ENCODE data around the gene SLC5A7. TPM values are rescaled to one million over a fixed set of nuclear protein-coding genes. Genes with fewer than 3 reads are reported as not detected.

Gene SLC5A7
- total RNA-seq, 1 experiment from 2014 or later = not detected

DNA sequence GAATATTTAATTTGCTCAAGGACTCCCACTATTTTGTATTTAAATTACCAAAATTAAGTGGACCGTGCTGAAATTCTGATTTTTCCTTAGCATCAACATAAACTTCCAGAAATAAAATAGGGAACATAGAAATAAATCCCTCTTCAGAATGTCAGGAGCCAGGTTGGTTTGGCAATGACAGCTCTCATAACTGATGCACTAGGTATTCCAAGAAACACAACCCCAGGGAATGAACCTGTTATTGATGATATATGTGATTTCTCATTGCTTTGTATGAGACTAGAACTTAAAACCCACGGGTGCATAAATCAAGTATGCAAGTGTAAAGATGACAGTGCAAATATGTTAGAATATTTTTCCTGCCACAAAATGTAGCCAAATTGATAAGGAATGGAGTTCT is 12.8 kb downstream of the SLC5A7 start:
- Mint-ChIP-seq H3K27me3 (ENCODE audit: insufficient read depth, unreplicated experiment) (no peaks in the 10 kb centered on the region), H3K4me3 (ENCODE audit: unreplicated experiment) (no peak overlapping the region), H3K9me3 (ENCODE audit: unreplicated experiment) (no peaks in the 10 kb centered on the region), H3K36me3 (ENCODE audit: insufficient read depth, unreplicated experiment) (no peaks in the 10 kb centered on the region), H3K27ac (ENCODE audit: low read depth, unreplicated experiment) (no peak overlapping the region), H3K4me1 (ENCODE audit: insufficient read depth, unreplicated experiment) (no peaks in the 10 kb centered on the region)
- ChIA-PET POLR2A (no interaction called here), CTCF (no interaction called here)
- DNase-seq (ENCODE audit: unreplicated experiment) = no peak
- no TSS peak for BruUV-seq (replicated peaks)
- TF ChIP-seq, protein P1, sequence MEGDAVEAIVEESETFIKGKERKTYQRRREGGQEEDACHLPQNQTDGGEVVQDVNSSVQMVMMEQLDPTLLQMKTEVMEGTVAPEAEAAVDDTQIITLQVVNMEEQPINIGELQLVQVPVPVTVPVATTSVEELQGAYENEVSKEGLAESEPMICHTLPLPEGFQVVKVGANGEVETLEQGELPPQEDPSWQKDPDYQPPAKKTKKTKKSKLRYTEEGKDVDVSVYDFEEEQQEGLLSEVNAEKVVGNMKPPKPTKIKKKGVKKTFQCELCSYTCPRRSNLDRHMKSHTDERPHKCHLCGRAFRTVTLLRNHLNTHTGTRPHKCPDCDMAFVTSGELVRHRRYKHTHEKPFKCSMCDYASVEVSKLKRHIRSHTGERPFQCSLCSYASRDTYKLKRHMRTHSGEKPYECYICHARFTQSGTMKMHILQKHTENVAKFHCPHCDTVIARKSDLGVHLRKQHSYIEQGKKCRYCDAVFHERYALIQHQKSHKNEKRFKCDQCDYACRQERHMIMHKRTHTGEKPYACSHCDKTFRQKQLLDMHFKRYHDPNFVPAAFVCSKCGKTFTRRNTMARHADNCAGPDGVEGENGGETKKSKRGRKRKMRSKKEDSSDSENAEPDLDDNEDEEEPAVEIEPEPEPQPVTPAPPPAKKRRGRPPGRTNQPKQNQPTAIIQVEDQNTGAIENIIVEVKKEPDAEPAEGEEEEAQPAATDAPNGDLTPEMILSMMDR (IDR thresholded peaks at IDR 0.05; ENCODE audit: unreplicated experiment) = no peak
- intact Hi-C loops (cut with micrococcal nuclease) = no loop called here

DNA sequence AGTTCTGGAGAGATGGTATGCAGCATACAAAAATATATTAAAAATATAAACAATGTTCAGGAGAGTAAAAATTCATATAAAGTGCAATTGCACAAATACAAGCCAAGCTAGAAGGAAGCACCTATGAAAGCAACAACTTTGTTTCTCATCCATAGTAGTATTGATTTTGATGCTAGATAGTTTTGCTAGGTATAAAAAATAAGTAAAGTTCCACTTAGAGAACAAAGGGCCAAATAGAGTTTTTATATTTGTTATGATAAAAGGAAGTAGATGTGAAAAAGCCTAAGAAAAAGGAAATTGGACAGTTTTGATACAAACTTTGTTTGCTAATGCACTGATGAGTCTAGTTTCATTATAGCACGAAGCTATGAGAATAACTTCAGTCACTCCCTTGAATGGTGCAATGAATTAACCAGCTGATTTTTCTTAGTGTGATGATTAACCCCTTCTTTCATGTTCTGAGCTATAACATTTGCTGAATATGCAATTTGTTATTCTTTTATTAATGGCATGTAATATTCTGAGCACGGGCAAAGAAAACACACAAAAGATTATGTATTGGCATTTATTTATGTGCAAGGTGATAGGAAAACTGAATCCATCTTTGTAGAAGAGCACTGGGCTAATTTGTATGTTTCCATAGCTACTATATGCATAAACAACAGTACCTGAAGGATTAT is 24.7 kb downstream of the SLC5A7 start:
- intact Hi-C loops (cut with micrococcal nuclease) = no loop called here
- BruUV-seq (replicated peaks) = no TSS peak
- Mint-ChIP-seq H3K4me3 (ENCODE audit: unreplicated experiment) (no peak overlapping the region), H3K4me1 (ENCODE audit: insufficient read depth, unreplicated experiment) (no peaks in the 10 kb centered on the region), H3K9me3 (ENCODE audit: unreplicated experiment) (no peaks in the 10 kb centered on the region), H3K27me3 (ENCODE audit: insufficient read depth, unreplicated experiment) (no peaks in the 10 kb centered on the region), H3K36me3 (ENCODE audit: insufficient read depth, unreplicated experiment) (no peaks in the 10 kb centered on the region), H3K27ac (ENCODE audit: low read depth, unreplicated experiment) (no peak overlapping the region)
- no peak for DNase-seq (ENCODE audit: unreplicated experiment)
- TF ChIP-seq, protein P1 (IDR thresholded peaks at IDR 0.05; ENCODE audit: unreplicated experiment) = no peak
- ChIA-PET CTCF (interaction anchor here (0.6 kb wide), 1 partner anchor 1374 kb away, joined by 3 read pairs; no protein-coding TSS in a partner anchor), POLR2A (no interaction called here)

DNA sequence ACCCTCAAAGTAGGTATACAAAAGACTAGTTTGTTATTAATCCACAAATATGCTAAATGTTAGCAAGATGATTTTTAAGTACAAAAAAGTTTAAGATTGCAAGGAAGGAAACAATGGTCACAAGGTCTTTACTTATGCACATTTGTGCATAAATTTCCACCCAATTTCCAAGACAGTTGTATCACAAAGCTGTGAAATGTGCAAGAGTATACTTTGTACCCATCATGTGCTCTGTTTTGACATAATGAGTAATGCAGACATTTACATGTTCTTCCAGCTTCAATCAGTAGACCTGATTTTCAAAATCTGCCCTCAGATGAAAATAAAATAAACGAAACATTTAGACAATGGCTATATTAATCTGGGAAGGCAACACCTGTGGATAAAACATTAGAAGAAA is 27.0 kb downstream of the SLC5A7 start:
- no peaks in the 10 kb centered on the region for H3K36me3 Mint-ChIP-seq (ENCODE audit: insufficient read depth, unreplicated experiment)
- no peak overlapping the region for H3K27ac Mint-ChIP-seq (ENCODE audit: low read depth, unreplicated experiment)
- TF ChIP-seq, protein P1 (IDR thresholded peaks at IDR 0.05; ENCODE audit: unreplicated experiment) = no peak
- H3K9me3 Mint-ChIP-seq (ENCODE audit: unreplicated experiment) = no peaks in the 10 kb centered on the region
- no TSS peak for BruUV-seq (replicated peaks)
- H3K4me3 Mint-ChIP-seq (ENCODE audit: unreplicated experiment) = no peak overlapping the region
- ChIA-PET CTCF (no interaction called here), POLR2A (no interaction called here)
- intact Hi-C loops (cut with micrococcal nuclease) = no loop called here
- H3K27me3 Mint-ChIP-seq (ENCODE audit: insufficient read depth, unreplicated experiment) = no peaks in the 10 kb centered on the region
- DNase-seq (ENCODE audit: unreplicated experiment) = no peak
- no peaks in the 10 kb centered on the region for H3K4me1 Mint-ChIP-seq (ENCODE audit: insufficient read depth, unreplicated experiment)

DNA sequence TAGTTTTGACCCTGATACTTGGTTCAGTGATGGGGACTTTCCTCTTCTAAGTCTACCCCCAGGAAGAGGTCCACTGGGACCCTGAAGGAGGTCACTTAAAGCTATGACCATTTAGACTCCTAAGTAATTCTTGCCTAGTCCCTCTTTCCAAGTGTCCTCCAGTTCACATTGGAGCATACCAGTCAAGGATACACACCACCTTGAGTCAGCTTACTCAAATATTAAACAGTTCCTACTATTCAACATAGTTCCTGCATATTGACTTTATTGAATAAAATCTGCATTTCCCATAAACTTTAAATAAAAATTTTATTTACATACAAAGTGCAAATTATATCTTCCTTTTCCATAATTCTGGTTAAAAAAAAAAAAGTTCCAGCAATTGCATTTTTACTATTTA is 36.3 kb downstream of the SLC5A7 start:
- H3K4me1 Mint-ChIP-seq (ENCODE audit: insufficient read depth, unreplicated experiment) = no peaks in the 10 kb centered on the region
- BruUV-seq (replicated peaks) = no TSS peak

More for the DNA sequence above, 36.3 kb downstream of the SLC5A7 start:
- no peaks in the 10 kb centered on the region for H3K9me3 Mint-ChIP-seq (ENCODE audit: unreplicated experiment)
- DNase-seq (ENCODE audit: unreplicated experiment) = no peak
- no peak overlapping the region for H3K4me3 Mint-ChIP-seq (ENCODE audit: unreplicated experiment)
- no peak overlapping the region for H3K27ac Mint-ChIP-seq (ENCODE audit: low read depth, unreplicated experiment)
- ChIA-PET CTCF (no interaction called here), POLR2A (no interaction called here)
- TF ChIP-seq, protein P1 (IDR thresholded peaks at IDR 0.05; ENCODE audit: unreplicated experiment) = no peak
- no peaks in the 10 kb centered on the region for H3K36me3 Mint-ChIP-seq (ENCODE audit: insufficient read depth, unreplicated experiment)
- intact Hi-C loops (cut with micrococcal nuclease) = no loop called here
- no peaks in the 10 kb centered on the region for H3K27me3 Mint-ChIP-seq (ENCODE audit: insufficient read depth, unreplicated experiment)
